ENCODE measurements around the gene PCCA. TPM values are rescaled to one million over a fixed set of nuclear protein-coding genes. Genes with fewer than 3 reads are reported as not detected.
"Not testable (repeated sequence)": the region's sequence is repeated elsewhere in the genome, so short reads cannot be mapped to it uniquely, and the experiment has no call there.

Gene PCCA
- total RNA-seq, 4 donors from 2014 or later: 29.5 to 55.5 (median 38.3) TPM

- Histone ChIP-seq H3K9me3 (no peaks in the 10 kb centered on the region), H3K4me3 (no peak overlapping the region), H3K36me3 (peaks cover 0 to 12% (median 0%) of the 10 kb centered on the region in 3 donors), H3K27me3 (no peaks in the 10 kb centered on the region), H3K27ac (no peak overlapping the region), H3K4me1 (peaks cover 0 to 17% (median 0%) of the 10 kb centered on the region in 4 donors)
- TF ChIP-seq CTCF (IDR thresholded peaks at IDR 0.05): no peak
- TF ChIP-seq POLR2A (IDR thresholded peaks at IDR 0.05): no peak
- TF ChIP-seq EP300 (IDR thresholded peaks at IDR 0.05): no peak
- no peak for DNase-seq (ENCODE audit: low spot score in 2 of 2)
- WGBS, 2 donors: 92 to 96% methylated on average over 3 of the region's 3 CpGs
Observed at GRCh38 chr13:100365680-100366079, 276.8 kb downstream of the PCCA start.

GRCh38 chr13:100378533-100378932 is 289.6 kb downstream of the PCCA start:
- peaks cover 0 to 71% (median 0%) of the 10 kb centered on the region in 3 donors for H3K36me3 ChIP-seq
- H3K4me3 ChIP-seq: no peak overlapping the region
- no peaks in the 10 kb centered on the region for H3K4me1 ChIP-seq
- no peak overlapping the region for H3K27ac ChIP-seq
- TF ChIP-seq CTCF (IDR thresholded peaks at IDR 0.05) (no peak), POLR2A (IDR thresholded peaks at IDR 0.05) (no peak), EP300 (IDR thresholded peaks at IDR 0.05) (no peak)
- H3K27me3 ChIP-seq: no peaks in the 10 kb centered on the region
- H3K9me3 ChIP-seq: peaks cover 0 to 44% (median 7%) of the 10 kb centered on the region in 4 donors
- no peak for DNase-seq (ENCODE audit: low spot score in 2 of 2)

- H3K9me3 ChIP-seq: peaks cover 0 to 20% (median 5%) of the 10 kb centered on the region in 4 donors
- H3K4me3 ChIP-seq: no peak overlapping the region
- peaks cover 0 to 48% (median 0%) of the 10 kb centered on the region in 3 donors for H3K36me3 ChIP-seq
- WGBS, 2 donors: 78 to 84% methylated on average over 16 of the region's 16 CpGs
- no peak overlapping the region for H3K27ac ChIP-seq
- TF ChIP-seq EP300 (IDR thresholded peaks at IDR 0.05) (no peak), POLR2A (IDR thresholded peaks at IDR 0.05) (no peak), CTCF (IDR thresholded peaks at IDR 0.05) (no peak)
- H3K4me1 ChIP-seq: no peaks in the 10 kb centered on the region
- DNase-seq (ENCODE audit: low spot score in 2 of 2): no peak
- no peaks in the 10 kb centered on the region for H3K27me3 ChIP-seq
Observed at GRCh38 chr13:100381595-100382224, 292.8 kb downstream of the PCCA start.

- no peak overlapping the region for H3K4me3 ChIP-seq
- no peaks in the 10 kb centered on the region for H3K4me1 ChIP-seq
- peaks cover 0 to 47% (median 0%) of the 10 kb centered on the region in 3 donors for H3K36me3 ChIP-seq
- H3K9me3 ChIP-seq: peaks cover 0 to 9% (median 4%) of the 10 kb centered on the region in 4 donors
- DNase-seq (ENCODE audit: low spot score in 2 of 2): no peak
- TF ChIP-seq CTCF (IDR thresholded peaks at IDR 0.05): no peak
- no peak for TF ChIP-seq POLR2A (IDR thresholded peaks at IDR 0.05)
- no peak for TF ChIP-seq EP300 (IDR thresholded peaks at IDR 0.05)
- H3K27ac ChIP-seq: no peak overlapping the region
- H3K27me3 ChIP-seq: no peaks in the 10 kb centered on the region
Observed at GRCh38 chr13:100382785-100383184, 293.9 kb downstream of the PCCA start.

GRCh38 chr13:100387416-100387815 is 298.5 kb downstream of the PCCA start:
- Histone ChIP-seq H3K4me3 (no peak overlapping the region), H3K27ac (no peak overlapping the region), H3K9me3 (no peaks in the 10 kb centered on the region), H3K4me1 (peaks cover 0 to 6% (median 0%) of the 10 kb centered on the region in 4 donors), H3K36me3 (peaks cover 0 to 44% (median 0%) of the 10 kb centered on the region in 3 donors), H3K27me3 (no peaks in the 10 kb centered on the region)
- DNase-seq (ENCODE audit: low spot score in 2 of 2): no peak
- TF ChIP-seq CTCF (IDR thresholded peaks at IDR 0.05) (no peak), EP300 (IDR thresholded peaks at IDR 0.05) (no peak), POLR2A (IDR thresholded peaks at IDR 0.05) (no peak)
- 88 to 92% methylated on average over 3 of the region's 3 CpGs for WGBS, 2 donors

- not testable (repeated sequence) for DNase-seq (ENCODE audit: low spot score in 2 of 2); H3K27ac ChIP-seq; H3K27me3 ChIP-seq; H3K9me3 ChIP-seq; H3K4me3 ChIP-seq
- H3K36me3 ChIP-seq: peaks cover 0 to 42% (median 0%) of the 10 kb centered on the region in 3 donors
- H3K4me1 ChIP-seq: peaks cover 0 to 13% (median 0%) of the 10 kb centered on the region in 4 donors
- 99% methylated on average over 5 of the region's 5 CpGs for WGBS, 2 donors
Observed at GRCh38 chr13:100388150-100388549, 299.3 kb downstream of the PCCA start.

Measured in tibial nerve (tissue), 4 donors.